Mucosa of descending colon (tissue), 3 donors: Measurements from ENCODE around the gene SLC26A1. TPM values are rescaled to one million over a fixed set of nuclear protein-coding genes. Genes with fewer than 3 reads are reported as not detected.
"Not testable (repeated sequence)": the region's sequence is repeated elsewhere in the genome, so short reads cannot be mapped to it uniquely, and the experiment has no call there.

Experiments used
- ATAC-seq: fragments of 200-7000 bp; cut with Tn5 transposase; one replicate; pipeline ENCODE4 v1.9.1; 2020; ENCODE audit warnings: mild to moderate bottlenecking, moderate library complexity
- DNase-seq, 3 donors: peaks; one replicate each; pipeline ENCODE4 v3.0.0-alpha.2; 2020
- H3K36me3 ChIP-seq: fragments of 200-600 bp; one replicate; pipeline ENCODE4 v1.8.0; 2021; ENCODE audit warnings: low read depth, mild to moderate bottlenecking
- H3K4me1 ChIP-seq: fragments of 200-600 bp; one replicate; pipeline ENCODE4 v1.8.0; 2021; ENCODE audit warnings: low read depth, mild to moderate bottlenecking
- H3K4me3 ChIP-seq: fragments of 200-600 bp; one replicate; pipeline ENCODE4 v1.8.0; 2021; ENCODE audit warnings: mild to moderate bottlenecking
- H3K9me3 ChIP-seq: fragments of 200-600 bp; one replicate; pipeline ENCODE4 v1.8.0; 2021; ENCODE audit warnings: mild to moderate bottlenecking
- intact Hi-C, 2 donors: fragments of 100-400 bp; cut with DNase I in 1 of 2; cut with micrococcal nuclease in 1 of 2; formaldehyde crosslinking; loops; one replicate each; pipeline versions ENCODE4 v1.11.0 to v1.11.1; 2022; cut with DNase I, micrococcal nuclease
- total RNA-seq, 3 donors: library from RNA; stranded (reverse); fragmentation: NEBNext Ultra II Directional in 2 of 3; extraction: Animal tissue kit (Norgen Biotek cat#: 25700) in 2 of 3; gene quantifications; one replicate each; pipeline versions ENCODE4 v1.2.1 to v1.2.4, GENCODE V29; 2021 to 2023
- TF ChIP-seq, protein P1 (sequence below): fragments of 200-600 bp; IDR thresholded peaks from one replicate; pipeline ENCODE4 v1.8.0; 2022; ENCODE audit warnings: antibody characterized with exemption, mild to moderate bottlenecking
- donor health status: DM: no; HTN: no; CAD: no; lungs with moderate emphysema.
- donor health status: DM: no; HTN: no; CAD: no.
- donor health status: DM: no; HTN: yes; CAD: no.

Gene SLC26A1
- total RNA-seq, 3 donors from 2014 or later, result 0.85 to 2.8 (median 1.9) TPM

DNA sequence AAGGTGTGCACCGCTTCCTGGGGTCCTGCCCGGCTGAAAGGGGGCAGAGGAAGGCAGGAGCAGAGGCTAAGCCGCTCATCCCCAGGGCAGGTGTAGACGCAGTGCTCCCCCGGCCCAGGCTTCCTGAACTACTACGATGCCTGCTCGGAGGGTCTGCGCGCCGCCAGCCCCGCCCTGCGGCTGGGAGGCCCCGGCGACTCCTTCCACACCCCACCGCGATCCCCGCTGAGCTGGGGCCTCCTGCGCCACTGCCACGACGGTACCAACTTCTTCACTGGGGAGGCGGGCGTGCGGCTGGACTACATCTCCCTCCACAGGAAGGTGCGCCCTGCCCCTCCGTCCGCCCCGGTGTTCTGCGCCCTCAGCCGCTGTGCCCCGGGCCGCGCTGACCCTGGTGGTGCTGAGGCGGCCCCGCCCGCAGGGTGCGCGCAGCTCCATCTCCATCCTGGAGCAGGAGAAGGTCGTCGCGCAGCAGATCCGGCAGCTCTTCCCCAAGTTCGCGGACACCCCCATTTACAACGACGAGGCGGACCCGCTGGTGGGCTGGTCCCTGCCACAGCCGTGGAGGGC is 8.4 kb upstream of the SLC26A1 start:
- DNase-seq (peak in 1 of 3 donors; percentile 32), ATAC-seq (no peak)
- Histone ChIP-seq H3K4me3 (no peak overlapping the region), H3K36me3 (no peaks in the 10 kb centered on the region), H3K4me1 (peaks cover 22% of the 10 kb centered on the region), H3K9me3 (no peaks in the 10 kb centered on the region)
- intact Hi-C loops, result no loop called here
- TF ChIP-seq, protein P1, sequence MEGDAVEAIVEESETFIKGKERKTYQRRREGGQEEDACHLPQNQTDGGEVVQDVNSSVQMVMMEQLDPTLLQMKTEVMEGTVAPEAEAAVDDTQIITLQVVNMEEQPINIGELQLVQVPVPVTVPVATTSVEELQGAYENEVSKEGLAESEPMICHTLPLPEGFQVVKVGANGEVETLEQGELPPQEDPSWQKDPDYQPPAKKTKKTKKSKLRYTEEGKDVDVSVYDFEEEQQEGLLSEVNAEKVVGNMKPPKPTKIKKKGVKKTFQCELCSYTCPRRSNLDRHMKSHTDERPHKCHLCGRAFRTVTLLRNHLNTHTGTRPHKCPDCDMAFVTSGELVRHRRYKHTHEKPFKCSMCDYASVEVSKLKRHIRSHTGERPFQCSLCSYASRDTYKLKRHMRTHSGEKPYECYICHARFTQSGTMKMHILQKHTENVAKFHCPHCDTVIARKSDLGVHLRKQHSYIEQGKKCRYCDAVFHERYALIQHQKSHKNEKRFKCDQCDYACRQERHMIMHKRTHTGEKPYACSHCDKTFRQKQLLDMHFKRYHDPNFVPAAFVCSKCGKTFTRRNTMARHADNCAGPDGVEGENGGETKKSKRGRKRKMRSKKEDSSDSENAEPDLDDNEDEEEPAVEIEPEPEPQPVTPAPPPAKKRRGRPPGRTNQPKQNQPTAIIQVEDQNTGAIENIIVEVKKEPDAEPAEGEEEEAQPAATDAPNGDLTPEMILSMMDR, result no peak

DNA sequence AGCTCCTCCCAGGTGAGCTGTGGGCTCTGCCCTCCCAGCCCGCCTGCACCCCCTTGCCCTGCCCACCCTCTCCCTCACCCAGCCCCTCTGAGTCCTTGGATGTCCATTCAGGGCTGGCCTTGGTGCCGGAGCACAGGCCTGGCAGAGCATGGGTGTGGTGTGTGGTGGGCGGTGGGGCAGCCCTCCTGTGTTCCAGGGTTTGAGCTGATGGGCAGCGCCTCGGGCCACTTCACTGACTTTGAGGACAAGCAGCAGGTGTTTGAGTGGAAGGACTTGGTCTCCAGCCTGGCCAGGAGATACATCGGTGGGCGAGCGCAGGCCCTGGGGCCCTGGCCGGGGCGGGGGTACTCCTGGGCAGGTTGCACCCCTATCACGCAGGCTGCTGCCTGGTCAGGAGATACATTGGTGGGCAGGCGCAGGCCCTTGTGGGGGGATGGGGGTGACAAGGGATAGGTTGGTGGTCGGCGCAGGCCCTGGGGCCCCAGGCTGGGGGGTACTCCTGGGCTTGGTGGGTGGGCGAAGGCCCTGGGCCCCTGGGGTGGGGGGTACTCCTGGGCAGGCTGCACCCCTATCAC is 7.6 kb upstream of the SLC26A1 start:
- DNase-seq (no peak), ATAC-seq (no peak)
- intact Hi-C loops, result no loop called here
- no peak overlapping the region for H3K4me3 ChIP-seq
- no peaks in the 10 kb centered on the region for H3K36me3 ChIP-seq
- no peaks in the 10 kb centered on the region for H3K9me3 ChIP-seq
- TF ChIP-seq, protein P1, result no peak
- H3K4me1 ChIP-seq, result peaks cover 24% of the 10 kb centered on the region

DNA sequence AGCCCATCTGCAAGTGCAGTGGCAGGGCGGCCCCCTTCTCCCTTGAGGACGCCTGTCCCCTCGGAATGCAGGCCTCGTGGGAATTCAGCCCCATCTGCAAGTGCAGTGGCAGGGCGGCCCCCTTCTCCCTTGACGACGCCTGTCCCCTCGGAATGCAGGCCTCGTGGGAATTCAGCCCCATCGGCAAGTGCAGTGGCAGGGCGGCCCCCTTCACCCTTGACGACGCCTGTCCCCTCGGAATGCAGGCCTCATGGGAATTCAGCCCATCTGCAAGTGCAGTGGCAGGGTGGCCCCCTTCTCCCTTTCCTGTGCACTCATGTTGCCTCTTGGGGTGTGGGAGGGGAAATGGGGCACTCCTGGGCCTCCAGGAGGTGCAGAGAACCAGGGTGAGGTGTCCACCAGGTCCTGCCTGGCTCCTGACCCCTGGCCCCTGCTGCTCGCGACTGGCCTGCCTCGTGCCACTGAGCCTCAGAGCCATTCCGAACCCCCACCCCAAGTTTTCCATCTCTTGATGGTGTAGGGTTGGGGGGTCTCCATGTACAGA is 6.8 kb upstream of the SLC26A1 start:
- peaks cover 24% of the 10 kb centered on the region for H3K4me1 ChIP-seq
- ATAC-seq, result no peak
- H3K4me3 ChIP-seq, result no peak overlapping the region
- TF ChIP-seq, protein P1, result no peak
- DNase-seq, result no peak
- no peaks in the 10 kb centered on the region for H3K9me3 ChIP-seq
- no peaks in the 10 kb centered on the region for H3K36me3 ChIP-seq
- intact Hi-C loops, result no loop called here

DNA sequence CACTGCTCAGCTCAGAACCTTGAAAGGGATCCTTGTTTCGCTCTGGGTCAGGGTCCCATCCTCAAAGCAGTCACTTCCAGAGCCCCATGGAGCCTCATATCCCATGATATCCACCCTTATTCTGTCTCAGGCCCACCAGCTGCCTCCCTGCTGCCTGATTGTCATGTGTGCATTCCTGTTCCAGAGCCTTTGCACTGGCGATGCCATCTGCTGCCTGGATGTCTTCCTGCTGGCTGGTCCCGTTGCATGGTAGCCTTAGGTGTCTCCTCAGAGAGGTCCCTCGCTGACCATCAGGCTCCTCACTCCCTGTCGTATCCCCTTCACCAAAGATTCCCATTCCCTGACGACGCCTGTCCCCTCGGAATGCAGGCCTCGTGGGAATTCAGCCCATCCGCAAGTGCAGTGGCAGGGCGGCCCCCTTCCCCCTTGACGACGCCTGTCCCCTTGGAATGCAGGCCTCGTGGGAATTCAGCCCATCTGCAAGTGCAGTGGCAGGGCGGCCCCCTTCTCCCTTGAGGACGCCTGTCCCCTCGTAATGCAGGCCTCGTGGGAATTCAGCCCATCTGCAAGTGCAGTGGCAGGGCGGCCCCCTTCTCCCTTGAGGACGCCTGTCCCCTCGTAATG is 6.1 kb upstream of the SLC26A1 start:
- not testable (repeated sequence) for DNase-seq, ATAC-seq

DNA sequence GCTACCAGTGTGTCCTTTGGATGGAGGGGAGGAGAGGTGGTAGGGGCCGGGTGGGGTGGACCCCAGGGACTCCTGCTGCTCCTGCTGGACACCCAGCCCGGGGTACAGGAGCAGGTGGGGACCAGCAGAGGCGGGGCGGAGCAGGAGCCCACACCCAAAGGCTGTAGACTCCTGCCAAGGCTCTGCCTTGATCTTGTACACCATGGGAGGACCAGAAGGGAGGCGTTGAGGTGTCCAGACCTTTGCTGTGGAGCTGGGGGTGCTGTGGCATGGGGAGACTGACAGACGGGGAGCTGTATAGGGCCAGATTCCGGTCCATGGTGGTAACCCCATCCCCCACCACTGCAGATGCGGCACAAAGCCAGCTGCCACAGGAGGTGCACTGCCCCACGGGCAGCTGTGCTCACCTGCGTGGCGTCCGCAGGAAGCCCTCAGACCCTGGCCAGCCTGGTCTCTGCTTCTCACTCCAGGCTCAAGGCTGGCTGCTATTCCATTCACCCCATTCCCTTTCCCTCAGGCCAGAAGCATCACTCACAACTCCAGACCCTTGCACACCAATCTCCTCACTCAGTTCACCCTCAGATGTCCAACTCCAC is 5.0 kb upstream of the SLC26A1 start:
- no peak overlapping the region for H3K4me3 ChIP-seq
- DNase-seq (no peak), ATAC-seq (no peak)
- intact Hi-C loops, result no loop called here
- no peaks in the 10 kb centered on the region for H3K36me3 ChIP-seq
- H3K9me3 ChIP-seq, result no peaks in the 10 kb centered on the region
- TF ChIP-seq, protein P1, result no peak
- peaks cover 32% of the 10 kb centered on the region for H3K4me1 ChIP-seq

More for the DNA sequence above, 6.1 kb upstream of the SLC26A1 start:
- intact Hi-C loops, H3K4me3 ChIP-seq, H3K36me3 ChIP-seq, H3K9me3 ChIP-seq: not testable (repeated sequence)
- H3K4me1 ChIP-seq, result peaks cover 24% of the 10 kb centered on the region
